ENCODE measurements around the gene AQP2. TPM values are rescaled to one million over a fixed set of nuclear protein-coding genes. Genes with fewer than 3 reads are reported as not detected.

AQP2 gene
- total RNA-seq, 3 donors from 2014 or later: not detected

- TF ChIP-seq POLR2AphosphoS5 (IDR thresholded peaks at IDR 0.05) (peak in 1 of 3 donors; percentile 16), CTCF (IDR thresholded peaks at IDR 0.05) (peak; percentile 70 to 84 (median 79)), POLR2A (IDR thresholded peaks at IDR 0.05) (no peak)
- H3K4me3 ChIP-seq: peak overlapping the region; percentile 4 to 57 (median 36)
- peak; percentile 71 to 89 for DNase-seq (ENCODE audit: low spot score in 2 of 2)
- H3K36me3 ChIP-seq: no peaks in the 10 kb centered on the region
- H3K27ac ChIP-seq: no peak overlapping the region
- H3K4me1 ChIP-seq: peaks cover 0 to 8% of the 10 kb centered on the region in 2 donors
- H3K9me3 ChIP-seq: no peaks in the 10 kb centered on the region
- intact Hi-C loops (cut with DNase I; ENCODE audit: low total_unique reads): loop anchor here (10.0 kb wide), 1 partner anchor 192 kb away; no protein-coding TSS in a partner anchor
- peaks cover 0 to 3% of the 10 kb centered on the region in 2 donors for H3K27me3 ChIP-seq
These were observed 16.7 kb downstream of the AQP2 start for GRCh38 chr12:49967042-49967776.

DNA sequence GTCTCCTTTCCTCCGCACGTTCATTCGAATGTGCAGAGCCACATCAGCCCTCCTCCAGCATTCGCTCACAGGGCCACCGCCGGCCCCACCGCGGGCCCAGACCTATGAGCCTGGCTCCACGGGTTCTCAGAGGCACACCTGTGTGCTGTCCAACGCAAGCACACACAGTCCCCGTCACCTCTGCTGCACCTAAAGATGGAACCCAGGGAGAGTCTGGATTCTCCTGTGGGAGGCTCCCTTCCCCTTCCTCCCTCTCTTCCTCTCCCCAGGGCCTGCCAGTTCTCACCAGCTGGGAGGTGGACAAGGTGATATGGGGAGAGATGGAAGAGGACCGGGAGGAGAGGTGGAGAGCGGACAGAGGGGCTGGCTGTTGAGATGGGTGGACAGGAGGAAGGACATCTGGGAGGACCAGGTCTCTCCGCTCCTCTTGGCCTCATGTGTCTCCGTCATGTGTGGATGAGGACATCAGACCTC lies 17.3 kb downstream of the AQP2 start:
- Histone ChIP-seq H3K9me3 (no peaks in the 10 kb centered on the region), H3K36me3 (no peaks in the 10 kb centered on the region), H3K27ac (no peak overlapping the region), H3K4me1 (peaks cover 0 to 8% of the 10 kb centered on the region in 2 donors), H3K4me3 (peak overlapping the region; percentile 4 to 57 (median 36)), H3K27me3 (peaks cover 0 to 3% of the 10 kb centered on the region in 2 donors)
- no peak for DNase-seq (ENCODE audit: low spot score in 2 of 2)
- intact Hi-C loops (cut with DNase I; ENCODE audit: low total_unique reads): loop anchor here (10.0 kb wide), 1 partner anchor 193 kb away; no protein-coding TSS in a partner anchor
- TF ChIP-seq CTCF (IDR thresholded peaks at IDR 0.05) (no peak), POLR2AphosphoS5 (IDR thresholded peaks at IDR 0.05) (no peak), POLR2A (IDR thresholded peaks at IDR 0.05) (no peak)

GRCh38 chr12:49968471-49968870 lies 17.9 kb downstream of the AQP2 start:
- intact Hi-C loops (cut with DNase I; ENCODE audit: low total_unique reads): loop anchor here (10.0 kb wide), 1 partner anchor 194 kb away; no protein-coding TSS in a partner anchor
- H3K27me3 ChIP-seq: peaks cover 0 to 3% of the 10 kb centered on the region in 2 donors
- no peak overlapping the region for H3K4me3 ChIP-seq
- peaks cover 0 to 8% of the 10 kb centered on the region in 2 donors for H3K4me1 ChIP-seq
- no peaks in the 10 kb centered on the region for H3K9me3 ChIP-seq
- no peak overlapping the region for H3K27ac ChIP-seq
- H3K36me3 ChIP-seq: no peaks in the 10 kb centered on the region
- no peak for TF ChIP-seq POLR2A (IDR thresholded peaks at IDR 0.05)
- no peak for TF ChIP-seq CTCF (IDR thresholded peaks at IDR 0.05)
- no peak for TF ChIP-seq POLR2AphosphoS5 (IDR thresholded peaks at IDR 0.05)
- DNase-seq (ENCODE audit: low spot score in 2 of 2): no peak

DNA sequence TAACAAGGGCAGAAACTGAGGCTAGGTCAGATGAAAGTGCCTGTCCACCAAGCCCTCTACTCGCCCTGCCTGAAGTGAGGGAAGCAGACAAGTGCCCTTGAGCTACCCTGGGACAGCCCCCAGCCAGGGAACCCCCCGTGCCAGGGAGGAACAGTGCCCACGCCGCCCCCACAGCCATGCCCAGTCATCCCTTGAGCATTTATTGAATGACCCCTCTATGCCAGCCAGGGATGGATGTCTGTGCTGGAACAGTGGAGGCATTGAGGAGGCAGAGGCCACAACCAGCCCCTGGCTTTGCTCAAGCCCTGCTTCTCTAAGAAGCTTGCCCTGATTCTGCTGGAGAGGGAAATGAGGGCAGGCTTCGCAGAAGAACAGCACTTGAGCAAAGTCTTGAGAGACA lies 18.5 kb downstream of the AQP2 start:
- Histone ChIP-seq H3K27me3 (peaks cover 0 to 3% of the 10 kb centered on the region in 2 donors), H3K4me3 (no peak overlapping the region), H3K4me1 (peaks cover 0 to 8% of the 10 kb centered on the region in 2 donors), H3K27ac (no peak overlapping the region), H3K9me3 (no peaks in the 10 kb centered on the region), H3K36me3 (no peaks in the 10 kb centered on the region)
- no peak for TF ChIP-seq POLR2AphosphoS5 (IDR thresholded peaks at IDR 0.05)
- no peak for DNase-seq (ENCODE audit: low spot score in 2 of 2)
- intact Hi-C loops (cut with DNase I; ENCODE audit: low total_unique reads): loop anchor here (10.0 kb wide), 1 partner anchor 194 kb away; no protein-coding TSS in a partner anchor

GRCh38 chr12:49969651-49970429 lies 19.3 kb downstream of the AQP2 start:
- Histone ChIP-seq H3K4me3 (no peak overlapping the region), H3K27me3 (peaks cover 0 to 3% of the 10 kb centered on the region in 2 donors), H3K9me3 (no peaks in the 10 kb centered on the region), H3K27ac (no peak overlapping the region), H3K36me3 (no peaks in the 10 kb centered on the region), H3K4me1 (peaks cover 0 to 8% of the 10 kb centered on the region in 2 donors)
- TF ChIP-seq POLR2A (IDR thresholded peaks at IDR 0.05) (no peak), POLR2AphosphoS5 (IDR thresholded peaks at IDR 0.05) (no peak), CTCF (IDR thresholded peaks at IDR 0.05) (no peak)
- no peak for DNase-seq (ENCODE audit: low spot score in 2 of 2)
- intact Hi-C loops (cut with DNase I; ENCODE audit: low total_unique reads): loop anchor here (10.0 kb wide), 1 partner anchor 195 kb away; no protein-coding TSS in a partner anchor

All from breast epithelium (tissue), 4 donors.